NCI-H2081 (cell line): ENCODE measurements around the gene PHGDH.
"Not testable (repeated sequence)": the region's sequence is repeated elsewhere in the genome, so short reads cannot be mapped to it uniquely, and the experiment has no call there.

Source experiments
- DNase-seq, 2 experiments: peaks; one replicate each; lab custom pipeline; 2025; lab: John Stamatoyannopoulos, UW

Gene PHGDH

GRCh38 chr1:119766374-119766794 lies 54.6 kb downstream of the PHGDH start:
- no peak for DNase-seq

GRCh38 chr1:119767486-119767885 lies 55.8 kb downstream of the PHGDH start:
- no peak for DNase-seq

- DNase-seq, result no peak
These were observed 57.0 kb downstream of the PHGDH start, which contains the start of gene HMGCS2 for GRCh38 chr1:119768778-119769177. HMGCS2 (minus strand) TSS chr1:119768905; CDS start chr1:119768844, 61 bp downstream.

GRCh38 chr1:119771016-119771415 lies 59.3 kb downstream of the PHGDH start:
- no peak for DNase-seq

- no peak for DNase-seq
These were observed 60.0 kb downstream of the PHGDH start for GRCh38 chr1:119771770-119772169.

GRCh38 chr1:119772298-119772697 lies 60.6 kb downstream of the PHGDH start:
- no peak for DNase-seq

- DNase-seq, result no peak
These were observed 62.0 kb downstream of the PHGDH start for GRCh38 chr1:119773711-119774241.

GRCh38 chr1:119774746-119775490 lies 63.2 kb downstream of the PHGDH start:
- DNase-seq, result no peak

GRCh38 chr1:119778359-119778758 lies 66.6 kb downstream of the PHGDH start:
- DNase-seq, result no peak

GRCh38 chr1:119778886-119779560 lies 67.3 kb downstream of the PHGDH start:
- DNase-seq, result no peak

- DNase-seq, result no peak
These were observed 68.2 kb downstream of the PHGDH start for GRCh38 chr1:119779869-119780356.

GRCh38 chr1:119781434-119782210 lies 69.9 kb downstream of the PHGDH start:
- no peak for DNase-seq

- DNase-seq, result no peak
These were observed 71.0 kb downstream of the PHGDH start for GRCh38 chr1:119782631-119783325.

- DNase-seq, result no peak
These were observed 71.8 kb downstream of the PHGDH start for GRCh38 chr1:119783354-119784185.

- no peak for DNase-seq
These were observed 72.6 kb downstream of the PHGDH start for GRCh38 chr1:119784191-119784781.

GRCh38 chr1:119786046-119786445 lies 74.3 kb downstream of the PHGDH start:
- not testable (repeated sequence) for DNase-seq

- DNase-seq, result not testable (repeated sequence)
These were observed 74.8 kb downstream of the PHGDH start for GRCh38 chr1:119786473-119787050.

GRCh38 chr1:119787776-119788175 lies 76.0 kb downstream of the PHGDH start:
- DNase-seq, result no peak

- no peak for DNase-seq
These were observed 78.9 kb downstream of the PHGDH start for GRCh38 chr1:119790451-119791198.
